Vagina (tissue), 2 donors: ENCODE results near the gene PRICKLE2.

Experiments
- POLR2A ChIP-seq, 2 donors: fragments of 450-650 bp; IDR thresholded peaks; one replicate each; pipeline ENCODE4 v1.6.1; 2017; ENCODE audit warnings: antibody characterized with exemption in 2 of 2, mild to moderate bottlenecking in 2 of 2, moderate library complexity in 2 of 2
- POLR2AphosphoS5 ChIP-seq, 2 donors: sonication (generic); formaldehyde crosslinking; IDR thresholded peaks; one replicate each; pipeline ENCODE4 v1.9.0; 2017; ENCODE audit warnings: antibody characterized with exemption in 2 of 2, mild to moderate bottlenecking in 2 of 2, low read depth in 1 of 2; ENCODE audit not compliant: insufficient read depth in 1 of 2
- TF ChIP-seq, protein P1 (sequence below), 3 experiments: fragments of 450-650 bp in 2 of 3; fragments of 200-600 bp in 1 of 3; sonication (generic) in 1 of 3; IDR thresholded peaks; one replicate each; pipeline ENCODE4 v1.5.1; 2017 to 2019; ENCODE audit warnings: antibody characterized with exemption in 3 of 3, mild to moderate bottlenecking in 2 of 3, moderate library complexity in 2 of 3

DNA sequence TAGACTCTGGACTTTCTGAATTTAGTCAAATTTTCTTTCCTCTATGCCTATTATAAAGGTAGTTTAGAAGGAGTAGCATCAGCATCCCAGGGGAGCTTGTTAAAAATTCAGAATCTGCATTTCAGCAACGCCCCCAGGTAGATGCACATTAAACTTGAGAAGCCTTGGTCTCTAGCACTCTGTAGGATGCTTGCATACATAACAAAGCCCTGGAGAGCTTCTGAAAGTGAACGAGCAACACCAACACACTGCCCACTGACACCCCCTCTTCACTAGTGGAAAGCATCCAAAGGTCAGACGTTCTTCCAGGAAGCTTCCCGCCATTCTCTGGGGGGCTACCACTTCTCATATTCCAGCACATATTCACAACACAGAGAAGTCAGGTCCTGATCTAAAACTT, 6.5 kb downstream of the PRICKLE2 start:
- TF ChIP-seq POLR2A (IDR thresholded peaks at IDR 0.05) (no peak), POLR2AphosphoS5 (IDR thresholded peaks at IDR 0.05; ENCODE audit: insufficient read depth in 1 of 2, low read depth in 1 of 2) (no peak)
- TF ChIP-seq, protein P1, sequence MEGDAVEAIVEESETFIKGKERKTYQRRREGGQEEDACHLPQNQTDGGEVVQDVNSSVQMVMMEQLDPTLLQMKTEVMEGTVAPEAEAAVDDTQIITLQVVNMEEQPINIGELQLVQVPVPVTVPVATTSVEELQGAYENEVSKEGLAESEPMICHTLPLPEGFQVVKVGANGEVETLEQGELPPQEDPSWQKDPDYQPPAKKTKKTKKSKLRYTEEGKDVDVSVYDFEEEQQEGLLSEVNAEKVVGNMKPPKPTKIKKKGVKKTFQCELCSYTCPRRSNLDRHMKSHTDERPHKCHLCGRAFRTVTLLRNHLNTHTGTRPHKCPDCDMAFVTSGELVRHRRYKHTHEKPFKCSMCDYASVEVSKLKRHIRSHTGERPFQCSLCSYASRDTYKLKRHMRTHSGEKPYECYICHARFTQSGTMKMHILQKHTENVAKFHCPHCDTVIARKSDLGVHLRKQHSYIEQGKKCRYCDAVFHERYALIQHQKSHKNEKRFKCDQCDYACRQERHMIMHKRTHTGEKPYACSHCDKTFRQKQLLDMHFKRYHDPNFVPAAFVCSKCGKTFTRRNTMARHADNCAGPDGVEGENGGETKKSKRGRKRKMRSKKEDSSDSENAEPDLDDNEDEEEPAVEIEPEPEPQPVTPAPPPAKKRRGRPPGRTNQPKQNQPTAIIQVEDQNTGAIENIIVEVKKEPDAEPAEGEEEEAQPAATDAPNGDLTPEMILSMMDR (IDR thresholded peaks at IDR 0.05) = no peak
